Inflammatory macrophage (primary cell): ENCODE measurements around the gene OR2AE1.
A peak's percentile ranks its signal among the peaks of the same experiment; 100 is the strongest.
"Not testable (repeated sequence)": the region's sequence is repeated elsewhere in the genome, so short reads cannot be mapped to it uniquely, and the experiment has no call there.

Source experiments
- DNase-seq, 2 donors: peaks; one replicate each; pipeline ENCODE4 v3.0.0-alpha.2; 2020 to 2022
- total RNA-seq, 18 experiments: gene quantifications; one replicate each; lab custom pipeline; 2026; ENCODE audit warnings: mixed read lengths in 6 of 18, inconsistent platforms in 2 of 18; lab: John Stamatoyannopoulos, UW

Gene OR2AE1
- total RNA-seq = 0 to 0.21 (median 0) reads per million in 18 experiments

DNA sequence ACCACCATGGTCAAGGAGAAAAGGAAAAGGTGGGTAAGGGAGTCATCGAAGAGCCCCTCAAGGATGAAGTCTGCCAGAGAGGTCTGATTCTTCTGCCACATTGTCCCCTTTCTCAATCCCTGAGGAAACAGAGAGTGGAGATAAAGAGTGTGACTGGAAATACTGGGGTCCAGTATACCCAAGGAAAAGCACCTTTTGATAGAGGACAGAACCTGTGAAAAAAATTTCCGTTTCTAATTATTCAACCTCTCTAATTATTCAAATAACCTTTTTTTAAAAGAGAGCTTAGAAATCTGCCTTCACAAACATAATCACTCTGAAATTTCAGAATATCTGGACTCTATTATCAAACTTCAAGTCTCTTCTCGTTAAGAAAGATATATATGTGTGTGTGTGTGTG, at the start of gene OR2AE1:
OR2AE1 (minus strand) TSS at position 101 of the 400 bp plus-strand sequence; CDS start at position 101, 0 bp downstream.
- no peak for DNase-seq

DNA sequence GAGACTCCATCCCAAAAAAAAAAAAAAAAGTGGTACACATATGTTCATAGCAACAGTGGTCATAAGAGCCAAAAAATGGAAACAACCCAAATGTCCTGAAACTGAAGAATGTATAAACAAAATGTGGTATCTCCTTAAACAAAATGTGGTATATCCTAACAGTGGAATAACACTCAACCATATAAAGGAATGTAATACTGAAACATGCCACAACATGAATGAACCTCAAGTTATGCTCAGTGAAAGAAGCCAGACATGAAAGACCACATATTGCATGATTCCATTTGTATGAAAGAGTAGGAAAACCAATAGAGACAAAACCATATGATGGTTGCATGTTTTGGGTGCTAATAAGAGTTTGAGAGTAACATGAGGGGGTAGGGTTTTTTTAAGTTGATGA, 49.5 kb upstream of the OR2AE1 start:
- DNase-seq = no peak

GRCh38 chr7:99923200-99923599, 46.4 kb upstream of the OR2AE1 start:
- DNase-seq = no peak

GRCh38 chr7:99920149-99920548, 43.3 kb upstream of the OR2AE1 start:
- DNase-seq = no peak

DNA sequence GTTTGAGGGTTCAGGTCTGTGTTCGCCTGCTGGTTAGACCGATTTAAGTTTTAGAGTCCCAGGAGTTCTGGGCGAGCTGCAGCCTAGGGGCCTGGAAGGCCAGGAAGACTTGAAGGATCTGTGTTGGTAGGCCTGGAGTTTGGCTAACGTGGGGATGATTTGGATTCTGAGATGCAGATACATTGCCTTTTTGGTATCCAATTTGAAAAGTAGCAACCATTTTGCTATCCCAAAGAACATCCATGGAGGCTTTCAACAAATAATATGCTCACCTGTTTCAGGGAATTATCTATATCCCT, 42.9 kb upstream of the OR2AE1 start:
- no peak for DNase-seq

- DNase-seq = peak; percentile 94 to 96
These were observed 42.4 kb upstream of the OR2AE1 start, which contains the start of gene TRIM4 for GRCh38 chr7:99918959-99919813. Gene TRIM4, minus strand, starts transcription at chr7:99919530. Its CDS starts 129 bp downstream, at chr7:99919401.

GRCh38 chr7:99910976-99911375, 34.1 kb upstream of the OR2AE1 start:
- DNase-seq = no peak

- DNase-seq = no peak
These were observed 24.7 kb upstream of the OR2AE1 start for GRCh38 chr7:99901581-99901980.

DNA sequence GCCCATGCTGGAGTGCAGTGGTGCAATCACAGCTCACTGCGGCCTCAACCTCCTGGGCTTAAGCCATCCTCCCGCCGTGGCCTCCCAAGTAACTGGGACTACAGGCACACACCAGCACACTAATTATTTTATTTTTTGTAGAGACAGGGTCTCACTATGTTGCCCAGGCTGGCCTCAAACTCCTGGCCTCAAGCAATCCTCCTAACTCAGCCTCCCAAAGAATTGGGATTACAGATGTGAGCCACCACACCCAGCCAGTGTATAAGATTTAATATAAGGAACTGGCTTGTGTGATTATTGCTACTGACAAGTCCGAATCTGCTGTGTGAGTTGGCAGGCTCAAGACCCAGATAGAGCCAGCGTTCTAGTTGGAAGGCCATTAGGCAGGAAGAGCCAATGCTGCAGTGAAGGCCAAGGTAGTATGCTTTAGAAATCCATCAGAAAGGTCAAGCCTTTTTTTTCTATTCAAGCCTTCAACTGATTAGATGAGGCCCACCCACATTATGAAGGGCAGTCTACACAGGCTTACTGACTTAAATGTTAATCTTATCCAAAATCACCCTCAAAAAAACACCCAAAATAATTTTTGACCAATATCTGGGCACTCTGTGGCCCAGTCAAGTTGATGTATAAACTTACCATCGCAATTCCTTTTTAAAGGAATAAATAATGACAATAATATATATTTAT, 23.1 kb upstream of the OR2AE1 start:
- no peak for DNase-seq

DNA sequence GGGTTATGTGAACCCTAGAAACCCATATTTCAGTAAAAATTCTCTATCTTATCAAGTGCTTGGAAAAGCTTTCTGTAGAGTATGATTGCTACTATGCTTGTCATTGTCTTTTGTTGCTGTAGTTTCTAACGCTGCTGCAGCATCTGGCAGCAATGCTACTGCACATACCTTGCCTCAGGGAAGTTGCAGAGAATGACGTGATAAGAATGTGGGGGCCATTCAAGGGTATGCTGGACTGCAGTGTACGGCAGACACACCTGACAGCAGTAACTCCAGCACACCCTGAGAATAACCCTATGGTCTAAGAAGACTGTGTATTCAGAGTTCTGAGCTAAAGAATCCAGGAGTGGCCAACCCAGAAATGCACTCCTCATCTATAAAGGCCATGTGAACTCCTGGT, 22.0 kb upstream of the OR2AE1 start:
- no peak for DNase-seq

DNA sequence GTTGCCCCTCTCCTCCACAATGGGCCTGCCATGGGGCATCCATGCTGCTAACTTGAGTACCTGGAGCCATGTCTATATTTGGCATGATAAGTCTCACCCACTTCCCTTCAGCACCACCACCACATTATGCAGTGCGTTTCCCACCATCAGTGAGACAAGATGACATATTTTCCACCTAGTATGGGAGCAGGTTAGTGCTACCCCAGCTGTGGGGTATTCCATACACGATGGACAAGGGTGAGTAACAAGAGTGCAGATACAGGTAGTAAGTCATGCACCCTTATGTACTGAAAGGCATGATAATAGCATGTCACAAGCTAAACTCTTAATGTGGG, 21.2 kb upstream of the OR2AE1 start:
- no peak for DNase-seq

GRCh38 chr7:99897322-99898022, 20.6 kb upstream of the OR2AE1 start:
- DNase-seq = no peak

DNA sequence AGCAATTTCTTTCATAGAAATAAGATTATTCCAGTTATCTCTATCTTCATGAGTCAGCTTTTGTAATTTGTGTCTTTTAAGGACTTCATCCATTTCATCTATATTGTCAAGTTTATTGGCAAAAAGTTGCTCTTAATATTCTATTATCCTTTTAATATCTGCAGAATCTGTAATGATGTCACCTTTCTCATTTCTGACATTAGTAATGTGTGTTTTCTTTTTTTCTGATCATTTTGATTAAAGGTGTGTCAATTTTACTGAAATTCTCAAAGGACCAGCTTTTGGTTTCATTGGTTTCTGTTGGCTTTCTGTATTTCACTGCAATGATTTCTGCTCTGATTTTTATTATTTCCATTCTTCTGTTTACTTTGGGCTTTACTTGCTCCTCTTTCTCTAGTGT, 17.9 kb upstream of the OR2AE1 start:
- DNase-seq = no peak

DNA sequence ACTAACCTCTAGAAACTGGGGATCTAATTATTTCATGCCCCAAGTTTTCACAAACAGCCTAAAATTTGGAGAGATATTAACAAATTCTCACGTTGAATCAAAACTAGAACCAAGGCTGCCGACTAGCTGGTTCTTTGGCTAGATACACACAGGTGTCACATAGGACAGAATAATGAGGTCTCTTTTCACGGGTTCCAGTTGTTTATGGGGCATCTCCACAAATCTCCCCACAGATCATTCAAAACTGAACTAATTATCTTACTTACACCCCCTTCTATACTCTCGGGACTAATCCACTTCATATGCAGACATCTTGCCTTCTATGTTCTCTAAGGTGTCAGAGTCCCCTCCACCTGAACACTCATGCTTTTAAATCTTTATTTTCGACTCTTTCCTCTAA, 16.4 kb upstream of the OR2AE1 start:
- DNase-seq = no peak

DNA sequence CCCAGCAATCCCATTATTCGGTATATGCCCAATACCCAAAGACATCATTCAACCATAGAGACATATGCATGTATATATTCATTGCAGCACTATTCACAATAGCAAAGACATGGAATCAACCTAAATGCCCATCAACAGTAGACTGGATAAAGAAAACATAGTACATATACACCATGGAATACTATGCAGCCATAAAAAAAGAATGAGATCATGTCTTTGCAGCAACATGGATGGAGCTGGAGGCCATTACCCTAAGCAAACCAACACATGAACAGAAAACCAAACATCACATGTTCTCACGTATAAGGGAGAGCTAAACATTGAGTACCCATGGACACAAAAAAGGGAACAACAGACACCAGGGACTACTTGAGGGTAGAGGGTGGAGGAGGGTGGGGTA, 13.5 kb upstream of the OR2AE1 start:
- DNase-seq = not testable (repeated sequence)

DNA sequence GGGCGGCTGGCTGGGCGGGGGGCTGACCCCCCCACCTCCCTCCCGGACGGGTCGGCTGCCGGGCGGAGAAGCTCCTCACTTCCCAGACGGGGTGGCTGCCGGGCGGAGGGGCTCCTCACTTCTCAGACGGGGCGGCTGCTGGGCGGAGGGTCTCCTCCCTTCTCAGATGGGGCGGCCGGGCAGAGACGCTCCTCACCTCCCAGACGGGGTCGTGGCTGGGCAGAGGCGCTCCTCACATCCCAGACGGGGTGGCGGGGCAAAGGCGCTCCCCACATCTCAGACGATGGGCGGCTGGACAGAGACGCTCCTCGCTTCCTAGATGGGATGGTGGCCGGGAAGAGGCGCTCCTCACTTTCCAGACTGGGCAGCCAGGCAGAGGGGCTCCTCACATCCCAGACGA, 11.5 kb upstream of the OR2AE1 start:
- not testable (repeated sequence) for DNase-seq

DNA sequence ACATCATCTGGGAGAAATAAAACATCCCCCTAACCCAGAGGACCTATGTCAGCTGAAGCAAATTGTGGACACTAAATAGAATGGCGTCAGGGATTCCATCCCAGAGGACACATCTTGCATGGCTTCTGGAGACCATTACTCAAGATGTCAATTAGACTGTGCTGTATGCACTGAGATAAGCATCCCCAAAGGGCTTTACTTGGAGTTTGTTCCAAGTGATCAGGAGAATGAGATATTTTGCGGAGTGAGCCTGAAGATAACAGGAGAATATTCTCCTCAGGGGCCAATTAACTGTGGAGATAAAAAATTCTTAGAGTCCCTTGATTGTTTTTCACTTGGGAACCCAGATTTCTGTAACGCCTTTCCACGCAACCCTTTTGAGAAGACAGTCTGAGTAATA, 4.5 kb upstream of the OR2AE1 start:
- no peak for DNase-seq

DNA sequence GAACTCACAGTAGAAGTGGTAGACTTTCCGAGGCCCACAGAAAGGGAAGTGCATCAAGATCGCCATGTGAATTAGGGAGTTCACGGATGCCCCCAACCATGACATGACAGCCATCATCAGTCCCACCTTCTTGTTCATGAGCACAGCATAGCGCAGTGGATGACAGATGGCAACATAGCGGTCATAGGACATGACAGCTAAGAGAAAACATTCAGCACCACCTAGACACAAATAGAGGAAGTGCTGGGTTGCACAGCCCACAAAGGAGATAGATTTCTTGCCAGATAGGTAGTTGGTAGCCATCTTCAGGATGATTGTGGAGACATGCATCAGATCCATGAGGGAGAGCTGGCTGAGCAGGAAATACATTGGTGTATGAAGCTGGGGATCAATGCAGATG, 342 bp downstream of the OR2AE1 start:
- peak in 1 of 2 donors; percentile 3 for DNase-seq

- DNase-seq = no peak
These were observed 8.6 kb downstream of the OR2AE1 start for GRCh38 chr7:99868246-99868645.

- DNase-seq = not testable (repeated sequence)
These were observed 9.4 kb downstream of the OR2AE1 start for GRCh38 chr7:99867477-99867876.

DNA sequence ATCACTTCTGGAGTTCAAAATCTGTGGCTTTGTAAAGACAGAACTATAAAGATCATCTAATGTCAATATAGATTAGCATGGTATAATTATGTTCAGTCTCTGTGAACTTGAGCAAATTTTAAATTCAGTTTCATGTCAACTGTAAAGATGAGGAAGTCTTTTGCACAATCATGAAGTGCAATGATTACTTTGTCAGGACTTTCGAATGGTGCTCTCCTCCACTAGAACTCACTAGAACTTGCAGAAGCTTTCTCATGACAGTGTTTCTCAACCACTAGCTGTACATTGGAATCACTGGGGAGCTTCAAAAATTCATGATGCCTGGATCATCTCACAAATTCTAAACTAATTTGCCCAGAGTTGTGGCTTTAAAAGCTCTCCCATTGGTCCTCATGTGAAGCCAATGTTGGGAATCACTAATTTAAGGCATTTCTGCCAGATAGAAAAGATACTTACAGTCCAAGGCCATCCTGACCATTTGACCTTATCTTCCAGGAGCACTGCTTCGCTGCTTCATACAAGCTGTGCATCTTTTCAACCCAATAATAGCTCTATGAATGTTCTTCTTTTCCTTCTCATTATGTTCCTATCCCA, 12.9 kb downstream of the OR2AE1 start:
- peak; percentile 31 to 62 for DNase-seq

DNA sequence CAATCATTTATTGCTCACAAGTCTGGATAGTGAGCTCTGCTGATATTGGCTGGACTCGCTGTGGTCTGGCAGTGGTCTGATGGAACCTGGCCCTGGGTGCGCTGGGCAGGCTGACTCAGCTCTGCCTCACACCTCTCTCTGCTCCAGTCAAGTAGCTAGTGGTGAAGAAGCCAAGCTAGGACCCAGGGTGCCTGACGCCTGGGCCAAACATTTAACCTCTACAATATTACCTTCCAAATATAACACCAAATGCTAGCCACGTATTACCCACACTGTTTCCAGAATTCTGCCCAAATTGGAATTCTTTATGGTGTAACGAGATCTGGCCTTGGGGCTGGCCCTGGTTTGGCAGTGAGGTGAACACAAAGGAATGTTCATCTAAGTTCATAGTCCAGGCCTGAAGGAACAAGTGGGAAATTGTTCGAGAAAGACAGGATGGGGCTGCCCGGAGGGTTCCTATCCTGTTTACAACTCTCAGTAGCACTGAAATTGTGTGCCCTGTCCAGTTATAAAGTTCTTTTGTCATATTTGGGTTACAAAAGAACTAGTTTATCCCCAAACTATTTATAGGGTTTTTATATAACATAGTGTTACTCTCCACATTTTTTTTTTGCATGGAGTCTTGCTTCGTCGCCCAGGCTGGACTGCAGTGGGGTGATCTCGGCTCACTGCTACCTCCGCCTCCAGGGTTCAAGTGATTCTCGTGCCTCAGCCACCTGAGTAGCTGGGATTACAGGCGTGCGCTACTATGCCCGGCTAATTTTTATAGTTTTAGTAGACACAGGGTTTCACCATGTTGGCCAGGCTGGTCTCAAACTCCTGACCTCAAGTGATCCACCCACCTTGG, 16.3 kb downstream of the OR2AE1 start:
- no peak for DNase-seq
